ENCODE data around the gene CNTN5. TPM values are rescaled to one million over a fixed set of nuclear protein-coding genes. Genes with fewer than 3 reads are reported as not detected.

The CNTN5 gene
- polyA plus RNA-seq, 1 donor (not counting 4 experiments of a cell fraction or from before 2014, with no cell fraction given), result not detected

- no peak overlapping the region for H2AFZ ChIP-seq (ENCODE audit: control insufficient read depth, low read length)
- dilution Hi-C loops (cut with MboI; ENCODE audit: extremely low pct_ligation_motif_present, low sequenced_read_pairs), result no loop called here
- FAIRE-seq (no peak), DNase-seq (ENCODE audit: low read depth, low spot score) (no peak)
- no peak for TF ChIP-seq CTCF (optimal IDR thresholded peaks at IDR 0.05 in 1 of 3, IDR thresholded peaks at IDR 0.05 in 1 of 3, conservative IDR thresholded peaks at IDR 0.05 in 1 of 3; ENCODE audit: extremely low read depth in 1 of 3, insufficient read depth in 2 of 3, low read length in 3 of 3)
- no peak for TF ChIP-seq EZH2 (IDR thresholded peaks at IDR 0.05; ENCODE audit: low read length)
- H3K4me2 ChIP-seq (ENCODE audit: control insufficient read depth, extremely low read depth, insufficient read depth, low read depth, low read length), result no peak overlapping the region
- H3K9me3 ChIP-seq (ENCODE audit: control insufficient read depth, low read depth, low read length), result no peaks in the 10 kb centered on the region
- H3K4me3 ChIP-seq (ENCODE audit: control insufficient read depth in 2 of 3, extremely low read depth in 1 of 3, insufficient read depth in 2 of 3, low read depth in 1 of 3, low read length in 3 of 3), result no peak overlapping the region
- H3K36me3 ChIP-seq (ENCODE audit: control insufficient read depth in 2 of 2, extremely low read depth in 1 of 2, insufficient read depth in 2 of 2, low read length in 2 of 2), result no peaks in the 10 kb centered on the region
- H3K4me1 ChIP-seq (ENCODE audit: control insufficient read depth, extremely low read depth, insufficient read depth, low read length), result no peaks in the 10 kb centered on the region
- H3K9me1 ChIP-seq (ENCODE audit: control insufficient read depth, extremely low read depth, insufficient read depth, low read length), result no peaks in the 10 kb centered on the region
- H3K9ac ChIP-seq (ENCODE audit: control insufficient read depth, extremely low read depth, insufficient read depth, low read length), result no peak overlapping the region
- no peaks in the 10 kb centered on the region for H3K27me3 ChIP-seq (ENCODE audit: control insufficient read depth, extremely low read depth, insufficient read depth, low read length)
- no peaks in the 10 kb centered on the region for H3K79me2 ChIP-seq (ENCODE audit: control insufficient read depth, insufficient read depth, low read length)
- no peak overlapping the region for H3K27ac ChIP-seq (ENCODE audit: control insufficient read depth, insufficient read depth, low read length)
- H4K20me1 ChIP-seq (ENCODE audit: control insufficient read depth, extremely low read depth, insufficient read depth, low read length), result no peaks in the 10 kb centered on the region
These were observed 256.5 kb downstream of the CNTN5 start for GRCh38 chr11:99277281-99277680.

GRCh38 chr11:99279266-99279665 lies 258.5 kb downstream of the CNTN5 start:
- Histone ChIP-seq H3K27me3 (ENCODE audit: control insufficient read depth, extremely low read depth, insufficient read depth, low read length) (no peaks in the 10 kb centered on the region), H3K9me1 (ENCODE audit: control insufficient read depth, extremely low read depth, insufficient read depth, low read length) (no peaks in the 10 kb centered on the region), H2AFZ (ENCODE audit: control insufficient read depth, low read length) (no peak overlapping the region), H3K27ac (ENCODE audit: control insufficient read depth, insufficient read depth, low read length) (no peak overlapping the region), H3K4me1 (ENCODE audit: control insufficient read depth, extremely low read depth, insufficient read depth, low read length) (no peaks in the 10 kb centered on the region), H3K79me2 (ENCODE audit: control insufficient read depth, insufficient read depth, low read length) (no peaks in the 10 kb centered on the region), H3K9me3 (ENCODE audit: control insufficient read depth, low read depth, low read length) (no peaks in the 10 kb centered on the region), H3K4me3 (ENCODE audit: control insufficient read depth in 2 of 3, extremely low read depth in 1 of 3, insufficient read depth in 2 of 3, low read depth in 1 of 3, low read length in 3 of 3) (no peak overlapping the region), H4K20me1 (ENCODE audit: control insufficient read depth, extremely low read depth, insufficient read depth, low read length) (no peaks in the 10 kb centered on the region), H3K36me3 (ENCODE audit: control insufficient read depth in 2 of 2, extremely low read depth in 1 of 2, insufficient read depth in 2 of 2, low read length in 2 of 2) (no peaks in the 10 kb centered on the region), H3K9ac (ENCODE audit: control insufficient read depth, extremely low read depth, insufficient read depth, low read length) (no peak overlapping the region), H3K4me2 (ENCODE audit: control insufficient read depth, extremely low read depth, insufficient read depth, low read depth, low read length) (no peak overlapping the region)
- FAIRE-seq (no peak), DNase-seq (ENCODE audit: low read depth, low spot score) (no peak)
- no peak for TF ChIP-seq EZH2 (IDR thresholded peaks at IDR 0.05; ENCODE audit: low read length)
- TF ChIP-seq CTCF (optimal IDR thresholded peaks at IDR 0.05 in 1 of 3, IDR thresholded peaks at IDR 0.05 in 1 of 3, conservative IDR thresholded peaks at IDR 0.05 in 1 of 3; ENCODE audit: extremely low read depth in 1 of 3, insufficient read depth in 2 of 3, low read length in 3 of 3), result no peak
- dilution Hi-C loops (cut with MboI; ENCODE audit: extremely low pct_ligation_motif_present, low sequenced_read_pairs), result no loop called here
